GM23338 (cell line): ENCODE results near the gene GATA5. TPM values are rescaled to one million over a fixed set of nuclear protein-coding genes. Genes with fewer than 3 reads are reported as not detected.

Experiments
- ATAC-seq: fragments of 200-7000 bp; cut with Tn5 transposase; 3 replicates; pipeline ENCODE4 v1.9.1; 2020
- DNase-seq: peaks from one replicate; pipeline ENCODE4 v3.0.0-alpha.2; 2015; ENCODE audit warnings: low spot score
- H2AFZ ChIP-seq: fragments of 200-600 bp; sonication (generic); 2 replicates; pipeline ENCODE4 v1.8.0; 2016; ENCODE audit warnings: antibody characterized with exemption, mild to moderate bottlenecking, moderate library complexity
- H3F3A ChIP-seq: fragments of 200-600 bp; sonication (generic); replicated peaks from 2 replicates; pipeline ENCODE4 v1.8.0; 2017; ENCODE audit warnings: antibody characterized with exemption, mixed run types, low read depth
- H3K27ac ChIP-seq: fragments of 200-600 bp; sonication (generic); 2 replicates; pipeline ENCODE4 v1.6.1; 2016; ENCODE audit warnings: low read depth
- H3K27me3 ChIP-seq: fragments of 200-600 bp; sonication (generic); 2 replicates; pipeline ENCODE4 v1.8.0; 2016; ENCODE audit warnings: mild to moderate bottlenecking, mixed run types, moderate library complexity; ENCODE audit not compliant: insufficient read depth
- H3K36me3 ChIP-seq: fragments of 200-600 bp; sonication (generic); 2 replicates; pipeline ENCODE4 v1.8.0; 2016; ENCODE audit warnings: mild to moderate bottlenecking; ENCODE audit not compliant: insufficient read depth
- H3K4me1 ChIP-seq: fragments of 200-600 bp; sonication (generic); 2 replicates; pipeline ENCODE4 v1.8.0; 2016; ENCODE audit warnings: mild to moderate bottlenecking, moderate library complexity; ENCODE audit not compliant: insufficient read depth
- H3K4me2 ChIP-seq: fragments of 200-600 bp; sonication (generic); 2 replicates; pipeline ENCODE4 v1.7.1; 2017; ENCODE audit warnings: mixed run types
- H3K4me3 ChIP-seq: fragments of 200-600 bp; sonication (generic); 2 replicates; pipeline ENCODE4 v1.6.1; 2016; ENCODE audit warnings: mixed run types
- H3K79me2 ChIP-seq: fragments of 200-600 bp; sonication (generic); replicated peaks from 2 replicates; pipeline ENCODE4 v1.8.0; 2017; ENCODE audit warnings: mild to moderate bottlenecking; ENCODE audit not compliant: insufficient read depth
- H3K9me2 ChIP-seq: fragments of 200-600 bp; sonication (generic); 2 replicates; pipeline ENCODE4 v1.8.0; 2017; ENCODE audit not compliant: insufficient read depth
- H4K20me1 ChIP-seq: fragments of 200-600 bp; sonication (generic); replicated peaks from 2 replicates; pipeline ENCODE4 v1.8.0; 2017; ENCODE audit warnings: mild to moderate bottlenecking; ENCODE audit not compliant: insufficient read depth
- H3K27ac Mint-ChIP-seq: 2 replicates; pipeline ENCODE4 v1.8.0; 2020; ENCODE audit warnings: inconsistent platforms, mild to moderate bottlenecking, moderate library complexity, mixed read lengths
- H3K27me3 Mint-ChIP-seq: 3 replicates; pipeline ENCODE4 v1.8.0; 2022; ENCODE audit warnings: low read depth, mild to moderate bottlenecking, moderate library complexity, mixed read lengths, inconsistent platforms; ENCODE audit not compliant: insufficient read depth, poor library complexity
- H3K36me3 Mint-ChIP-seq: 3 replicates; pipeline ENCODE4 v1.8.0; 2021; ENCODE audit warnings: low read depth, mild to moderate bottlenecking, inconsistent platforms, moderate library complexity, mixed read lengths
- H3K4me1 Mint-ChIP-seq: 3 replicates; pipeline ENCODE4 v1.8.0; 2020; ENCODE audit warnings: mild to moderate bottlenecking, inconsistent platforms, mixed read lengths
- H3K4me3 Mint-ChIP-seq: 3 replicates; pipeline ENCODE4 v1.8.0; 2021; ENCODE audit warnings: moderate library complexity, mild to moderate bottlenecking, inconsistent platforms, mixed read lengths
- H3K9me3 Mint-ChIP-seq: 3 replicates; pipeline ENCODE4 v1.8.0; 2020; ENCODE audit warnings: moderate library complexity, mild to moderate bottlenecking, inconsistent platforms, mixed read lengths
- CREB1 ChIP-seq: fragments of 250-450 bp; sonication (Bioruptor Pico); IDR thresholded peaks from 2 replicates; pipeline ENCODE4 v1.5.0; 2020; ENCODE audit warnings: low read depth, mild to moderate bottlenecking, moderate library complexity
- EZH2 ChIP-seq: fragments of 200-600 bp; sonication (generic); IDR thresholded peaks from one replicate; pipeline ENCODE4 v1.8.0; 2017; ENCODE audit warnings: antibody characterized with exemption, mild to moderate bottlenecking, low read depth; ENCODE audit not compliant: unreplicated experiment
- JUNB ChIP-seq: IDR thresholded peaks from one replicate; pipeline ENCODE4 v1.6.1; 2016; ENCODE audit warnings: antibody characterized with exemption; ENCODE audit not compliant: unreplicated experiment
- NANOG ChIP-seq: IDR thresholded peaks from 2 replicates; pipeline ENCODE4 v1.6.1; 2016; ENCODE audit warnings: antibody characterized with exemption, borderline replicate concordance
- POLR2AphosphoS5 ChIP-seq: IDR thresholded peaks from 2 replicates; pipeline ENCODE4 v1.6.1; 2016; ENCODE audit warnings: antibody characterized with exemption, low read depth
- STAT1 ChIP-seq: IDR thresholded peaks from one replicate; pipeline ENCODE4 v1.6.1; 2016; ENCODE audit warnings: antibody characterized with exemption; ENCODE audit not compliant: unreplicated experiment
- ZNF114 ChIP-seq: fragments of 250-450 bp; sonication (Bioruptor Pico); IDR thresholded peaks from 2 replicates; pipeline ENCODE4 v1.5.0; 2020; ENCODE audit warnings: mild to moderate bottlenecking, moderate library complexity
- ZNF331 ChIP-seq: fragments of 250-450 bp; sonication (Bioruptor Pico); IDR thresholded peaks from 2 replicates; pipeline ENCODE4 v1.5.0; 2020; ENCODE audit warnings: low read depth, mild to moderate bottlenecking, moderate library complexity
- polyA plus RNA-seq: library from polyadenylated mRNA; unstranded; fragments of >200 nt; fragmentation: Nextera tagmentation; extraction: Ambion mirVana; gene quantifications from 2 replicates; pipeline ENCODE4 v1.2.1, GENCODE V29; 2016
- total RNA-seq: library from RNA; depleted of rRNA; stranded (reverse); fragments of >200 nt; shearing (Covaris generic); gene quantifications from 2 replicates; pipeline ENCODE4 v1.2.3, GENCODE V29; 2014
- TF ChIP-seq, protein P1 (sequence below): IDR thresholded peaks from 2 replicates; pipeline ENCODE4 v1.6.1; 2016; ENCODE audit warnings: antibody characterized with exemption
- TF ChIP-seq, protein P2 (sequence below), 2 experiments: fragments of 200-600 bp in 1 of 2; sonication (generic) in 1 of 2; conservative IDR thresholded peaks; 2 replicates each; pipeline versions ENCODE4 v1.5.1 to v1.6.1; 2016 to 2017; ENCODE audit warnings: antibody characterized with exemption in 2 of 2, low read depth in 2 of 2, mild to moderate bottlenecking in 2 of 2, moderate library complexity in 1 of 2
- TF ChIP-seq, protein P3 (sequence below): IDR thresholded peaks from one replicate; pipeline ENCODE4 v1.6.1; 2018; ENCODE audit warnings: antibody characterized with exemption; ENCODE audit not compliant: unreplicated experiment

GATA5 gene
- total and polyA plus RNA-seq, 2 experiments from 2014 or later = 0.60 to 0.73 TPM

DNA sequence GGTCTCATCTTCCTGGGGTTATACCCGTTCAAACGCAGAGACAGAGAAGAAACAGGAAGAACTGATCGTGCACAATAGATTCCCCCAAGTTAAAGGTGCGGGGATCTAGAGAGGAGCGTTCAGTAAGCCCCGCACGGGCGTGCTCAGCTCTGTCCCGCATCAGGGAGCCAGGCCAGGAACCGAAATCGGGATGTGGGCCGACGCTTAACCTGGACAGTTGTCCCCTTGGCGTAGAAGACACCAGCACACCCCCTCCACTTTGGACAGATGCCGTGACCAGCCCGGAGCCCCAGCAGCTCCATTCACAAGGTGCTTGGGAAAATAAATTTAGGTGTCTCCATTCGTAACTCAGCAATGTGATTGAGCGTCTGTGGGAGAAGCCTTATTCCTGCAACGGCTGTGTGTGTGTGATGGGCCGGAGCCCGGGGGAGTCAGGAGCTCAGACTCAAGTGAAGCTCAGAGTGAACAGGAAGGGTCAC is 24.0 kb upstream of the GATA5 start:
- Histone ChIP-seq H3K4me1 (peaks cover 5% of the 10 kb centered on the region; the same call in 1 of the 2 replicates), H3K36me3 (no peaks in the 10 kb centered on the region), H2AFZ (peak overlapping the region; percentile 93; the same call in 1 of the 2 replicates), H3K4me3 (no peak overlapping the region), H3F3A (peaks cover 5% of the 10 kb centered on the region; the same call in 1 of the 2 replicates), H4K20me1 (no peaks in the 10 kb centered on the region), H3K79me2 (no peaks in the 10 kb centered on the region), H3K27ac (no peak overlapping the region), H3K9me2 (no peaks in the 10 kb centered on the region), H3K4me2 (no peak overlapping the region), H3K27me3 (no peaks in the 10 kb centered on the region)
- H3K9me3 Mint-ChIP-seq = peaks cover 3% of the 10 kb centered on the region; the same call in 2 of the 3 replicates
- DNase-seq = no peak
- H3K4me3 Mint-ChIP-seq = no peak overlapping the region
- no peak for TF ChIP-seq POLR2AphosphoS5
- TF ChIP-seq, protein P1, sequence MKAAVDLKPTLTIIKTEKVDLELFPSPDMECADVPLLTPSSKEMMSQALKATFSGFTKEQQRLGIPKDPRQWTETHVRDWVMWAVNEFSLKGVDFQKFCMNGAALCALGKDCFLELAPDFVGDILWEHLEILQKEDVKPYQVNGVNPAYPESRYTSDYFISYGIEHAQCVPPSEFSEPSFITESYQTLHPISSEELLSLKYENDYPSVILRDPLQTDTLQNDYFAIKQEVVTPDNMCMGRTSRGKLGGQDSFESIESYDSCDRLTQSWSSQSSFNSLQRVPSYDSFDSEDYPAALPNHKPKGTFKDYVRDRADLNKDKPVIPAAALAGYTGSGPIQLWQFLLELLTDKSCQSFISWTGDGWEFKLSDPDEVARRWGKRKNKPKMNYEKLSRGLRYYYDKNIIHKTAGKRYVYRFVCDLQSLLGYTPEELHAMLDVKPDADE = no peak
- no peak for TF ChIP-seq NANOG
- no peak for TF ChIP-seq STAT1
- no peak for TF ChIP-seq JUNB
- TF ChIP-seq, protein P2, sequence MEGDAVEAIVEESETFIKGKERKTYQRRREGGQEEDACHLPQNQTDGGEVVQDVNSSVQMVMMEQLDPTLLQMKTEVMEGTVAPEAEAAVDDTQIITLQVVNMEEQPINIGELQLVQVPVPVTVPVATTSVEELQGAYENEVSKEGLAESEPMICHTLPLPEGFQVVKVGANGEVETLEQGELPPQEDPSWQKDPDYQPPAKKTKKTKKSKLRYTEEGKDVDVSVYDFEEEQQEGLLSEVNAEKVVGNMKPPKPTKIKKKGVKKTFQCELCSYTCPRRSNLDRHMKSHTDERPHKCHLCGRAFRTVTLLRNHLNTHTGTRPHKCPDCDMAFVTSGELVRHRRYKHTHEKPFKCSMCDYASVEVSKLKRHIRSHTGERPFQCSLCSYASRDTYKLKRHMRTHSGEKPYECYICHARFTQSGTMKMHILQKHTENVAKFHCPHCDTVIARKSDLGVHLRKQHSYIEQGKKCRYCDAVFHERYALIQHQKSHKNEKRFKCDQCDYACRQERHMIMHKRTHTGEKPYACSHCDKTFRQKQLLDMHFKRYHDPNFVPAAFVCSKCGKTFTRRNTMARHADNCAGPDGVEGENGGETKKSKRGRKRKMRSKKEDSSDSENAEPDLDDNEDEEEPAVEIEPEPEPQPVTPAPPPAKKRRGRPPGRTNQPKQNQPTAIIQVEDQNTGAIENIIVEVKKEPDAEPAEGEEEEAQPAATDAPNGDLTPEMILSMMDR (conservative IDR thresholded peaks at IDR 0.05; ENCODE audit: low read depth in 2 of 2) = no peak
- H3K27me3 Mint-ChIP-seq = peaks cover 22% of the 10 kb centered on the region
- no peaks in the 10 kb centered on the region; the same call in 2 of the 3 replicates for H3K36me3 Mint-ChIP-seq
- H3K27ac Mint-ChIP-seq = no peak overlapping the region
- H3K4me1 Mint-ChIP-seq = peaks cover 4% of the 10 kb centered on the region
- peak; percentile 4; the same call in 2 of the 3 replicates for ATAC-seq

DNA sequence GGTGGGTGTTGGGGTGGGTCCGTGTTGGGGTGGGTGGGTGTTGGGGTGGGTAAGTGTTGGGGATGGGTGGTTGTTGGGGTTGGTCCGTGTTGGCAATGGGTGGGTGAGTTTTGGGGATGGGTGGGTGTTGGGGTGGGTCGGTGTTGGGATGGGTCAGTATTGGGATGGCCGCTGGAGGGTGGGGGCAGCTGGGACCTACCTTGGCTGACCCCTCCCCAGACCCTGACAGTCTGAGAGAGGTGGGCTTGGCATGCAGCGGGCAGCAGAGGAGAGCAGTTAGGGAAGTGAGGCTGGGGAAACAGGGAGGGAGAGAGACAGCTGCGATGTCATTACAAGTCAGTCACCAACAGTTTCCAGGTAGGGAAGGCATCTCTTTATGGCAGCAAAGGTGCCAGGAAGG is 23.1 kb upstream of the GATA5 start:
- peaks cover 4% of the 10 kb centered on the region for H3K4me1 Mint-ChIP-seq
- no peaks in the 10 kb centered on the region; the same call in 2 of the 3 replicates for H3K36me3 Mint-ChIP-seq
- H3K9me2 ChIP-seq = no peaks in the 10 kb centered on the region
- H3K4me3 Mint-ChIP-seq = no peak overlapping the region
- peaks cover 3% of the 10 kb centered on the region; the same call in 2 of the 3 replicates for H3K9me3 Mint-ChIP-seq
- H3K27ac Mint-ChIP-seq = no peak overlapping the region
- no peak overlapping the region for H3K27ac ChIP-seq
- H3K4me2 ChIP-seq = no peak overlapping the region
- TF ChIP-seq CREB1 (CRISPR knock-in tag) (no peak), ZNF331 (no peak), EZH2 (no peak), NANOG (no peak), ZNF114 (CRISPR knock-in tag) (no peak), JUNB (no peak)
- TF ChIP-seq, protein P3, sequence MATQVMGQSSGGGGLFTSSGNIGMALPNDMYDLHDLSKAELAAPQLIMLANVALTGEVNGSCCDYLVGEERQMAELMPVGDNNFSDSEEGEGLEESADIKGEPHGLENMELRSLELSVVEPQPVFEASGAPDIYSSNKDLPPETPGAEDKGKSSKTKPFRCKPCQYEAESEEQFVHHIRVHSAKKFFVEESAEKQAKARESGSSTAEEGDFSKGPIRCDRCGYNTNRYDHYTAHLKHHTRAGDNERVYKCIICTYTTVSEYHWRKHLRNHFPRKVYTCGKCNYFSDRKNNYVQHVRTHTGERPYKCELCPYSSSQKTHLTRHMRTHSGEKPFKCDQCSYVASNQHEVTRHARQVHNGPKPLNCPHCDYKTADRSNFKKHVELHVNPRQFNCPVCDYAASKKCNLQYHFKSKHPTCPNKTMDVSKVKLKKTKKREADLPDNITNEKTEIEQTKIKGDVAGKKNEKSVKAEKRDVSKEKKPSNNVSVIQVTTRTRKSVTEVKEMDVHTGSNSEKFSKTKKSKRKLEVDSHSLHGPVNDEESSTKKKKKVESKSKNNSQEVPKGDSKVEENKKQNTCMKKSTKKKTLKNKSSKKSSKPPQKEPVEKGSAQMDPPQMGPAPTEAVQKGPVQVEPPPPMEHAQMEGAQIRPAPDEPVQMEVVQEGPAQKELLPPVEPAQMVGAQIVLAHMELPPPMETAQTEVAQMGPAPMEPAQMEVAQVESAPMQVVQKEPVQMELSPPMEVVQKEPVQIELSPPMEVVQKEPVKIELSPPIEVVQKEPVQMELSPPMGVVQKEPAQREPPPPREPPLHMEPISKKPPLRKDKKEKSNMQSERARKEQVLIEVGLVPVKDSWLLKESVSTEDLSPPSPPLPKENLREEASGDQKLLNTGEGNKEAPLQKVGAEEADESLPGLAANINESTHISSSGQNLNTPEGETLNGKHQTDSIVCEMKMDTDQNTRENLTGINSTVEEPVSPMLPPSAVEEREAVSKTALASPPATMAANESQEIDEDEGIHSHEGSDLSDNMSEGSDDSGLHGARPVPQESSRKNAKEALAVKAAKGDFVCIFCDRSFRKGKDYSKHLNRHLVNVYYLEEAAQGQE = no peak
- TF ChIP-seq, protein P2 (conservative IDR thresholded peaks at IDR 0.05; ENCODE audit: low read depth in 2 of 2) = no peak
- H3K79me2 ChIP-seq = no peaks in the 10 kb centered on the region
- H3K27me3 ChIP-seq = no peaks in the 10 kb centered on the region
- H3K4me3 ChIP-seq = no peak overlapping the region
- no peak for ATAC-seq
- peaks cover 5% of the 10 kb centered on the region; the same call in 1 of the 2 replicates for H3F3A ChIP-seq
- H2AFZ ChIP-seq = no peak overlapping the region
- H3K27me3 Mint-ChIP-seq = peaks cover 22% of the 10 kb centered on the region
- no peaks in the 10 kb centered on the region for H3K36me3 ChIP-seq
- DNase-seq = no peak
- H3K4me1 ChIP-seq = peaks cover 5% of the 10 kb centered on the region; the same call in 1 of the 2 replicates
- H4K20me1 ChIP-seq = no peaks in the 10 kb centered on the region
